Chondrocyte (in vitro differentiated cells): ENCODE results near the gene PLVAP. TPM values are rescaled to one million over a fixed set of nuclear protein-coding genes. Genes with fewer than 3 reads are reported as not detected.

Experiments used
- DNase-seq: peaks from one replicate; pipeline ENCODE4 v3.0.0; 2021; ENCODE audit warnings: mixed read lengths, low spot score
- H3K27ac Mint-ChIP-seq: one replicate; pipeline ENCODE4 v1.8.0; 2021; ENCODE audit warnings: mild to moderate bottlenecking, moderate library complexity, mixed read lengths; ENCODE audit not compliant: unreplicated experiment
- H3K27me3 Mint-ChIP-seq: 2 replicates; pipeline ENCODE4 v1.8.0; 2021; ENCODE audit warnings: low read depth, mixed read lengths
- H3K36me3 Mint-ChIP-seq: 2 replicates; pipeline ENCODE4 v1.8.0; 2021; ENCODE audit warnings: low read depth, mixed read lengths
- H3K4me1 Mint-ChIP-seq: 2 replicates; pipeline ENCODE4 v1.8.0; 2021; ENCODE audit warnings: low read depth, mild to moderate bottlenecking, mixed read lengths
- H3K4me3 Mint-ChIP-seq: one replicate; pipeline ENCODE4 v1.8.0; 2021; ENCODE audit warnings: mild to moderate bottlenecking, moderate library complexity, mixed read lengths; ENCODE audit not compliant: unreplicated experiment
- H3K9me3 Mint-ChIP-seq: 2 replicates; pipeline ENCODE4 v1.8.0; 2021; ENCODE audit warnings: low read depth, mixed read lengths
- CTCF ChIP-seq: fragments of 200-600 bp; sonication (generic); IDR thresholded peaks from 2 replicates; pipeline ENCODE4 v1.5.0; 2021; ENCODE audit warnings: antibody characterized with exemption, mild to moderate bottlenecking, moderate library complexity
- total RNA-seq: library from RNA; stranded (reverse); gene quantifications from 3 replicates; pipeline ENCODE4 v1.2.1, GENCODE V29; 2021

PLVAP gene
- total RNA-seq, 1 donor from 2014 or later, result 0.22 TPM

DNA sequence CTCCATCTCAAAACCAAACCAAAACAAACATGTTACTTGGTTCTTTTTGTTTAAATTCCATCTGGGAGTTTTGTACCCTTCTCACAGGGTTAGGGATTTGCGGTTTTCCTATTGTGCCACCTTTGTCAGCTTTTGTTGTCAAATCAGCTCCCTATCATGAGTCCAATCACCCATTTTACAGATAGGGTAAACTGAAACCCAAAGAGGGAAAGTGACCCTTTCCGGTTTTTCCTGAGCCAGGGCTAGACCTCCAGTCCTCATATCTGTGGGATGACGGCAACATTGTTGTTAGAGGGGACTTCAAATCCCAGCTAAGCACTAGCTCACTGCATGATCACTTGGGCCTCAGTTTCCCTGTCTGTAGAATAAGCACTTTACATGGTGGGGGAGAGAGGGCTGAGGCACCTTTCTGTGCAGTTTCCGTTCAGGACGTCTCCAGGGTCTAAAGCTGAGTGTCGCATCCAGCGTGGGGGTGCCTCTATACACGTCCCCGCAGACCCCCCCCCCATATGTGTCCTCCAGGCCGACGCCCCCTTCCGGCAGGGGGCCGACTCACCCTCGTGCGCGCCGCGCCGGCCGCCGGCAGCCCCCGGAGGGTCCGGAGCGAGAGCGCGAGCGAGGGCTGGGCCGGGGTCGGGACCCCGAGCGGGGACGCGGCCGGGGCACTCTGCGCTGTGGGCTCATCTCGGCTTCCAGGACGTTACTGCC, 13.0 kb upstream of the PLVAP start:
- peak overlapping the region; percentile 89 for H3K4me3 Mint-ChIP-seq
- peaks cover 10% of the 10 kb centered on the region for H3K4me1 Mint-ChIP-seq
- peaks cover 3% of the 10 kb centered on the region for H3K9me3 Mint-ChIP-seq
- H3K27ac Mint-ChIP-seq, result no peak overlapping the region
- no peaks in the 10 kb centered on the region for H3K36me3 Mint-ChIP-seq
- TF ChIP-seq CTCF, result peak; percentile 52
- DNase-seq, result no peak
- H3K27me3 Mint-ChIP-seq, result no peaks in the 10 kb centered on the region

DNA sequence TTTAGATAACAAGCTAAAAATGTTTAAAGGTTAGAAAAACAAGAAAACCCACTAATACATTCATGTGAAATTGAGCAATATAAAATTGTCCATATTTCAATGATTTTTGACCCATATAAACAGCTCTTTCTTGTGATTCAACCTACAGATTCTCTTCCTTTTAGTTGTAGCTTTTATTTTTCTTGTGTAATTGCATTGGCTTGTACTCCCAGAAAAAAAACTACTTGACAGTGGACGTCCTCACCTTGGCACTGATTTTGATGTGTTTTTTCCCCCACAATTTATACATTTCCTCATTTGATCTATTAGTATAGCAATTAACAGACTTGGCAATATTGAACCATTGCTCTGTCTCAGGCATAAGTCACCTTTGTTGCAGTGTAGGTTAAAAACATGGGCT, 12.1 kb upstream of the PLVAP start:
- H3K27me3 Mint-ChIP-seq, result no peaks in the 10 kb centered on the region
- no peak for DNase-seq
- no peak overlapping the region for H3K27ac Mint-ChIP-seq
- no peak overlapping the region for H3K4me3 Mint-ChIP-seq
- peaks cover 10% of the 10 kb centered on the region for H3K4me1 Mint-ChIP-seq
- H3K36me3 Mint-ChIP-seq, result no peaks in the 10 kb centered on the region
- H3K9me3 Mint-ChIP-seq, result peaks cover 3% of the 10 kb centered on the region
- TF ChIP-seq CTCF, result no peak

- H3K4me3 Mint-ChIP-seq, result no peak overlapping the region
- peaks cover 14% of the 10 kb centered on the region for H3K4me1 Mint-ChIP-seq
- H3K27ac Mint-ChIP-seq, result no peak overlapping the region
- peak; percentile 96 for TF ChIP-seq CTCF
- DNase-seq, result no peak
- H3K36me3 Mint-ChIP-seq, result no peaks in the 10 kb centered on the region
- H3K9me3 Mint-ChIP-seq, result peaks cover 3% of the 10 kb centered on the region
- no peaks in the 10 kb centered on the region for H3K27me3 Mint-ChIP-seq
These were observed 8.9 kb upstream of the PLVAP start for GRCh38 chr19:17385878-17386611.

DNA sequence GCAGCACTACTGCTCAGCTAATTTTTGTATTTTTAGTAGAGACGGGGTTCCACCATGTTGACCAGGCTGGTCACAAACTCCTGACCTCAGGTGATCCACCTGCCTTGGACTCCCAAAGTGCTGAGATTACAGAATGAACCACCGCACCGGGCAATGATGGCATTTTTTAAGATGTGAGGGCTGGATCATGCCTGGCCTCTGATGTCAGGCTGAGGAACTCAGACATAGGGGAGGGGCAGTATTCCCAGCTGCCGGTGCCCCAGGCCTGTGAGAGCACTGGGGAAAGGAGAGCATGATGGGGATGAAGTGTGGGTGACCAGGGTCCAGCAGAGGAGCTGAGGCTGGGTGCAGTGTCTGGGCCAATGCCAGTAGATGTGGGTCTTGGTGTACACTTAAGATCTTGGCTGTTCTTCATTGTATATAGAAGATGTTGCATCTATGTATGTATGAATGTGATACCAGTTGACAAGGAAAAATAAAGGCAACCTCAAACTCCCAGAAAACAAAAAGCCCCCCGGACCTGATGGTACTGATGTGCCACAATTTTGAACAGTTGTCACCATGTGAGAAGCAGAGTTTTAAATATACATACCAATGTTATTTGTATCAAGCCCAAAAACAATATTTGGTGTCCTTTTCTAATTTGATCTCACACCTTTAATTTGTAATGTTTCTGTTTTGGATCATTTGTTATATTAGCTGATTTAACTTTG, 3.4 kb upstream of the PLVAP start:
- H3K27ac Mint-ChIP-seq, result no peak overlapping the region
- peaks cover 14% of the 10 kb centered on the region for H3K4me1 Mint-ChIP-seq
- no peaks in the 10 kb centered on the region for H3K36me3 Mint-ChIP-seq
- no peak for DNase-seq
- peaks cover 4% of the 10 kb centered on the region for H3K9me3 Mint-ChIP-seq
- no peaks in the 10 kb centered on the region for H3K27me3 Mint-ChIP-seq
- no peak overlapping the region for H3K4me3 Mint-ChIP-seq
- TF ChIP-seq CTCF, result no peak

DNA sequence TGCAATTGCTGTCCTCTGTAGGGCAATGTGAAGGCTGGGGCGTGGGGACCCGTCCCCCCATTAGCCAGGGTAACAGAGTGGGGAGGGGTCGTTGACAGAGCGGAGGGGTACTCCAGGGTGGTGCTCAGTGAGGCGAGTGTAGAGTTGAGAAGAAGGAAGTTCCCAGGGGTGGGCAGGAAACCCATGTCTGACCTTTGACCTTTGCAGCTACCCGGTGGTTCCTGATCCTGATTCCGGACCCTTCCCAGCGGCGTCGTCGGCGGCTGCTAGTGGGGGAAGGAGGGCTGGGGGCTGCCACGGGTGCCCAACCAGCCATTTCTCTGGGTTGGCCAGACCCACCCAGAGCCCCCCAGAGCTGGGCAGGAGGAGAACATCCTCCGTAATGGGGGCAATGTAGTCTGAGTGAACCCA, 2.1 kb upstream of the PLVAP start:
- Mint-ChIP-seq H3K27me3 (no peaks in the 10 kb centered on the region), H3K27ac (peak overlapping the region; percentile 51), H3K4me1 (peaks cover 14% of the 10 kb centered on the region), H3K9me3 (peaks cover 4% of the 10 kb centered on the region), H3K4me3 (no peak overlapping the region), H3K36me3 (no peaks in the 10 kb centered on the region)
- no peak for TF ChIP-seq CTCF
- no peak for DNase-seq
